Panc1 (cell line): ENCODE measurements around the gene ECHS1.

Experiments used
- POLR2AphosphoS5 ChIP-seq: IDR thresholded peaks from 2 replicates; pipeline ENCODE4 v1.6.1; 2012; ENCODE audit warnings: mild to moderate bottlenecking, low read depth, low read length, moderate library complexity
- TF ChIP-seq, protein P1 (sequence below), 2 experiments: IDR thresholded peaks; 2 replicates each; pipeline ENCODE4 v1.6.1; 2011 to 2012; ENCODE audit warnings: low read depth in 2 of 2, control low read depth in 1 of 2, low read length in 1 of 2, mild to moderate bottlenecking in 1 of 2, moderate library complexity in 1 of 2; ENCODE audit not compliant: insufficient read depth in 1 of 2
- TF ChIP-seq, protein P2 (sequence below): fragments of 450-650 bp; IDR thresholded peaks from 2 replicates; pipeline ENCODE4 v1.5.1; 2017; ENCODE audit warnings: mild to moderate bottlenecking

GRCh38 chr10:133359554-133359971 is 13.6 kb downstream of the ECHS1 start:
- TF ChIP-seq POLR2AphosphoS5: no peak
- TF ChIP-seq, protein P1, sequence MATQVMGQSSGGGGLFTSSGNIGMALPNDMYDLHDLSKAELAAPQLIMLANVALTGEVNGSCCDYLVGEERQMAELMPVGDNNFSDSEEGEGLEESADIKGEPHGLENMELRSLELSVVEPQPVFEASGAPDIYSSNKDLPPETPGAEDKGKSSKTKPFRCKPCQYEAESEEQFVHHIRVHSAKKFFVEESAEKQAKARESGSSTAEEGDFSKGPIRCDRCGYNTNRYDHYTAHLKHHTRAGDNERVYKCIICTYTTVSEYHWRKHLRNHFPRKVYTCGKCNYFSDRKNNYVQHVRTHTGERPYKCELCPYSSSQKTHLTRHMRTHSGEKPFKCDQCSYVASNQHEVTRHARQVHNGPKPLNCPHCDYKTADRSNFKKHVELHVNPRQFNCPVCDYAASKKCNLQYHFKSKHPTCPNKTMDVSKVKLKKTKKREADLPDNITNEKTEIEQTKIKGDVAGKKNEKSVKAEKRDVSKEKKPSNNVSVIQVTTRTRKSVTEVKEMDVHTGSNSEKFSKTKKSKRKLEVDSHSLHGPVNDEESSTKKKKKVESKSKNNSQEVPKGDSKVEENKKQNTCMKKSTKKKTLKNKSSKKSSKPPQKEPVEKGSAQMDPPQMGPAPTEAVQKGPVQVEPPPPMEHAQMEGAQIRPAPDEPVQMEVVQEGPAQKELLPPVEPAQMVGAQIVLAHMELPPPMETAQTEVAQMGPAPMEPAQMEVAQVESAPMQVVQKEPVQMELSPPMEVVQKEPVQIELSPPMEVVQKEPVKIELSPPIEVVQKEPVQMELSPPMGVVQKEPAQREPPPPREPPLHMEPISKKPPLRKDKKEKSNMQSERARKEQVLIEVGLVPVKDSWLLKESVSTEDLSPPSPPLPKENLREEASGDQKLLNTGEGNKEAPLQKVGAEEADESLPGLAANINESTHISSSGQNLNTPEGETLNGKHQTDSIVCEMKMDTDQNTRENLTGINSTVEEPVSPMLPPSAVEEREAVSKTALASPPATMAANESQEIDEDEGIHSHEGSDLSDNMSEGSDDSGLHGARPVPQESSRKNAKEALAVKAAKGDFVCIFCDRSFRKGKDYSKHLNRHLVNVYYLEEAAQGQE (IDR thresholded peaks at IDR 0.05; ENCODE audit: insufficient read depth in 1 of 2, low read depth in 2 of 2, low read length in 1 of 2): no peak
- TF ChIP-seq, protein P2, sequence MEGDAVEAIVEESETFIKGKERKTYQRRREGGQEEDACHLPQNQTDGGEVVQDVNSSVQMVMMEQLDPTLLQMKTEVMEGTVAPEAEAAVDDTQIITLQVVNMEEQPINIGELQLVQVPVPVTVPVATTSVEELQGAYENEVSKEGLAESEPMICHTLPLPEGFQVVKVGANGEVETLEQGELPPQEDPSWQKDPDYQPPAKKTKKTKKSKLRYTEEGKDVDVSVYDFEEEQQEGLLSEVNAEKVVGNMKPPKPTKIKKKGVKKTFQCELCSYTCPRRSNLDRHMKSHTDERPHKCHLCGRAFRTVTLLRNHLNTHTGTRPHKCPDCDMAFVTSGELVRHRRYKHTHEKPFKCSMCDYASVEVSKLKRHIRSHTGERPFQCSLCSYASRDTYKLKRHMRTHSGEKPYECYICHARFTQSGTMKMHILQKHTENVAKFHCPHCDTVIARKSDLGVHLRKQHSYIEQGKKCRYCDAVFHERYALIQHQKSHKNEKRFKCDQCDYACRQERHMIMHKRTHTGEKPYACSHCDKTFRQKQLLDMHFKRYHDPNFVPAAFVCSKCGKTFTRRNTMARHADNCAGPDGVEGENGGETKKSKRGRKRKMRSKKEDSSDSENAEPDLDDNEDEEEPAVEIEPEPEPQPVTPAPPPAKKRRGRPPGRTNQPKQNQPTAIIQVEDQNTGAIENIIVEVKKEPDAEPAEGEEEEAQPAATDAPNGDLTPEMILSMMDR: no peak
